Bronchial epithelial cell (primary cell): ENCODE measurements around the gene NOS1AP. TPM values are rescaled to one million over a fixed set of nuclear protein-coding genes. Genes with fewer than 3 reads are reported as not detected.

Source experiments
- DNase-seq: peaks from one replicate; pipeline ENCODE4 v3.0.0-alpha.2; 2010; ENCODE audit warnings: low read depth
- FAIRE-seq: peaks from 2 replicates; lab custom pipeline; 2011; peaks lifted over from hg19 to GRCh38; lab: Jason Lieb, UNC
- H3K27me3 ChIP-seq: 2 replicates; pipeline ENCODE4 v1.5.1; 2011; ENCODE audit warnings: low read length; ENCODE audit not compliant: control insufficient read depth, insufficient read depth
- H3K36me3 ChIP-seq: 2 replicates; pipeline ENCODE4 v1.5.1; 2011; ENCODE audit warnings: low read length; ENCODE audit not compliant: control insufficient read depth, insufficient read depth
- H3K4me3 ChIP-seq: 2 replicates; pipeline ENCODE4 v1.5.1; 2011; ENCODE audit warnings: mild to moderate bottlenecking, low read depth, low read length, control low read depth
- CTCF ChIP-seq: IDR thresholded peaks from 2 replicates; pipeline ENCODE4 v1.5.1; 2011; ENCODE audit warnings: mild to moderate bottlenecking, moderate library complexity, low read length, control low read depth, inconsistent platforms; ENCODE audit not compliant: insufficient read depth, severe bottlenecking
- total RNA-seq: library from RNA; depleted of rRNA; stranded (reverse); fragments of >200 nt; gene quantifications from 2 replicates; pipeline ENCODE4 v1.2.1, GENCODE V29; 2014

The NOS1AP gene
- total RNA-seq, 1 donor from 2014 or later: 1.3 TPM

- no peaks in the 10 kb centered on the region for H3K27me3 ChIP-seq
- FAIRE-seq: no peak
- no peak for TF ChIP-seq CTCF
- H3K4me3 ChIP-seq: no peak overlapping the region
- no peak for DNase-seq
- H3K36me3 ChIP-seq: no peaks in the 10 kb centered on the region
These were observed 89.3 kb downstream of the NOS1AP start for GRCh38 chr1:162158624-162159271.

- FAIRE-seq: no peak
- peak; percentile 29 for DNase-seq
- H3K4me3 ChIP-seq: no peak overlapping the region
- no peaks in the 10 kb centered on the region for H3K27me3 ChIP-seq
- TF ChIP-seq CTCF: no peak
- no peaks in the 10 kb centered on the region for H3K36me3 ChIP-seq
These were observed 90.0 kb downstream of the NOS1AP start for GRCh38 chr1:162159515-162159914.

- FAIRE-seq (no peak), DNase-seq (no peak)
- TF ChIP-seq CTCF: no peak
- Histone ChIP-seq H3K36me3 (no peaks in the 10 kb centered on the region), H3K27me3 (peaks cover 5% of the 10 kb centered on the region), H3K4me3 (no peak overlapping the region)
These were observed 92.5 kb downstream of the NOS1AP start for GRCh38 chr1:162161916-162162550.

- DNase-seq (no peak), FAIRE-seq (peak; percentile 18)
- H3K27me3 ChIP-seq: peaks cover 5% of the 10 kb centered on the region
- H3K4me3 ChIP-seq: no peak overlapping the region
- no peaks in the 10 kb centered on the region for H3K36me3 ChIP-seq
- TF ChIP-seq CTCF: no peak
These were observed 96.0 kb downstream of the NOS1AP start for GRCh38 chr1:162165528-162165927.

- TF ChIP-seq CTCF: no peak
- Histone ChIP-seq H3K27me3 (peaks cover 5% of the 10 kb centered on the region), H3K36me3 (no peaks in the 10 kb centered on the region), H3K4me3 (no peak overlapping the region)
- DNase-seq: peak; percentile 7
- FAIRE-seq: no peak
These were observed 97.6 kb downstream of the NOS1AP start for GRCh38 chr1:162166917-162167615.
